Measurements from ENCODE around the gene FNDC3B.

DNA sequence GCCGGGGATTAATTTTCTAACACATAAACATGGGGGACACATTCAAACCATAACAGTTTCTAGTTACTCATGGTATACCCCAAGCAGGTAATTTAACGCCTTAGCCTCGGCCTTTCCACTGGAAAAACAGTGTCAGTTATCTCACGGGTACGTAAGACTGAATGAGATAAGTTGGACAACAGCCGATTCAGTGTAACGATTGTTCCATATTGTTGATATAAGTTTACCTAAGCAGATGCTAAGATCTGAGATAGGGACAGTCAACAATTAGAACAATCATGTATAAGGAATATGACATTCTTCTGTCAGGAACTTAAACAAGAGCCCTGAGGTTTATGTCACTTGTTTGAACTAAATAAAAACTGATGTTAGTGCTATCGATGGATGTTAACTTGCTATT, 278.1 kb downstream of the FNDC3B start:
- TF ChIP-seq OVOL3 (tag by site-specific recombination; IDR thresholded peaks at IDR 0.05) (no peak), GLI4 (tag by site-specific recombination; IDR thresholded peaks at IDR 0.05) (no peak), TCF7L2 (IDR thresholded peaks at IDR 0.05; ENCODE audit: borderline replicate concordance, low read depth, low read length) (no peak), SETDB1 (IDR thresholded peaks at IDR 0.05; ENCODE audit: insufficient read length, low read length) (no peak), GLI2 (tag by site-specific recombination; IDR thresholded peaks at IDR 0.05; ENCODE audit: borderline replicate concordance, low read depth) (no peak), YY1 (tag by site-specific recombination; IDR thresholded peaks at IDR 0.05) (no peak), ZNF239 (tag by site-specific recombination; IDR thresholded peaks at IDR 0.05) (no peak)
- TF ChIP-seq, protein P1, sequence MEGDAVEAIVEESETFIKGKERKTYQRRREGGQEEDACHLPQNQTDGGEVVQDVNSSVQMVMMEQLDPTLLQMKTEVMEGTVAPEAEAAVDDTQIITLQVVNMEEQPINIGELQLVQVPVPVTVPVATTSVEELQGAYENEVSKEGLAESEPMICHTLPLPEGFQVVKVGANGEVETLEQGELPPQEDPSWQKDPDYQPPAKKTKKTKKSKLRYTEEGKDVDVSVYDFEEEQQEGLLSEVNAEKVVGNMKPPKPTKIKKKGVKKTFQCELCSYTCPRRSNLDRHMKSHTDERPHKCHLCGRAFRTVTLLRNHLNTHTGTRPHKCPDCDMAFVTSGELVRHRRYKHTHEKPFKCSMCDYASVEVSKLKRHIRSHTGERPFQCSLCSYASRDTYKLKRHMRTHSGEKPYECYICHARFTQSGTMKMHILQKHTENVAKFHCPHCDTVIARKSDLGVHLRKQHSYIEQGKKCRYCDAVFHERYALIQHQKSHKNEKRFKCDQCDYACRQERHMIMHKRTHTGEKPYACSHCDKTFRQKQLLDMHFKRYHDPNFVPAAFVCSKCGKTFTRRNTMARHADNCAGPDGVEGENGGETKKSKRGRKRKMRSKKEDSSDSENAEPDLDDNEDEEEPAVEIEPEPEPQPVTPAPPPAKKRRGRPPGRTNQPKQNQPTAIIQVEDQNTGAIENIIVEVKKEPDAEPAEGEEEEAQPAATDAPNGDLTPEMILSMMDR (tag by site-specific recombination; IDR thresholded peaks at IDR 0.05) = no peak
- TF ChIP-seq, protein P2, sequence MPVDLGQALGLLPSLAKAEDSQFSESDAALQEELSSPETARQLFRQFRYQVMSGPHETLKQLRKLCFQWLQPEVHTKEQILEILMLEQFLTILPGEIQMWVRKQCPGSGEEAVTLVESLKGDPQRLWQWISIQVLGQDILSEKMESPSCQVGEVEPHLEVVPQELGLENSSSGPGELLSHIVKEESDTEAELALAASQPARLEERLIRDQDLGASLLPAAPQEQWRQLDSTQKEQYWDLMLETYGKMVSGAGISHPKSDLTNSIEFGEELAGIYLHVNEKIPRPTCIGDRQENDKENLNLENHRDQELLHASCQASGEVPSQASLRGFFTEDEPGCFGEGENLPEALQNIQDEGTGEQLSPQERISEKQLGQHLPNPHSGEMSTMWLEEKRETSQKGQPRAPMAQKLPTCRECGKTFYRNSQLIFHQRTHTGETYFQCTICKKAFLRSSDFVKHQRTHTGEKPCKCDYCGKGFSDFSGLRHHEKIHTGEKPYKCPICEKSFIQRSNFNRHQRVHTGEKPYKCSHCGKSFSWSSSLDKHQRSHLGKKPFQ (tag by site-specific recombination; IDR thresholded peaks at IDR 0.05) = no peak
- TF ChIP-seq, protein P3, sequence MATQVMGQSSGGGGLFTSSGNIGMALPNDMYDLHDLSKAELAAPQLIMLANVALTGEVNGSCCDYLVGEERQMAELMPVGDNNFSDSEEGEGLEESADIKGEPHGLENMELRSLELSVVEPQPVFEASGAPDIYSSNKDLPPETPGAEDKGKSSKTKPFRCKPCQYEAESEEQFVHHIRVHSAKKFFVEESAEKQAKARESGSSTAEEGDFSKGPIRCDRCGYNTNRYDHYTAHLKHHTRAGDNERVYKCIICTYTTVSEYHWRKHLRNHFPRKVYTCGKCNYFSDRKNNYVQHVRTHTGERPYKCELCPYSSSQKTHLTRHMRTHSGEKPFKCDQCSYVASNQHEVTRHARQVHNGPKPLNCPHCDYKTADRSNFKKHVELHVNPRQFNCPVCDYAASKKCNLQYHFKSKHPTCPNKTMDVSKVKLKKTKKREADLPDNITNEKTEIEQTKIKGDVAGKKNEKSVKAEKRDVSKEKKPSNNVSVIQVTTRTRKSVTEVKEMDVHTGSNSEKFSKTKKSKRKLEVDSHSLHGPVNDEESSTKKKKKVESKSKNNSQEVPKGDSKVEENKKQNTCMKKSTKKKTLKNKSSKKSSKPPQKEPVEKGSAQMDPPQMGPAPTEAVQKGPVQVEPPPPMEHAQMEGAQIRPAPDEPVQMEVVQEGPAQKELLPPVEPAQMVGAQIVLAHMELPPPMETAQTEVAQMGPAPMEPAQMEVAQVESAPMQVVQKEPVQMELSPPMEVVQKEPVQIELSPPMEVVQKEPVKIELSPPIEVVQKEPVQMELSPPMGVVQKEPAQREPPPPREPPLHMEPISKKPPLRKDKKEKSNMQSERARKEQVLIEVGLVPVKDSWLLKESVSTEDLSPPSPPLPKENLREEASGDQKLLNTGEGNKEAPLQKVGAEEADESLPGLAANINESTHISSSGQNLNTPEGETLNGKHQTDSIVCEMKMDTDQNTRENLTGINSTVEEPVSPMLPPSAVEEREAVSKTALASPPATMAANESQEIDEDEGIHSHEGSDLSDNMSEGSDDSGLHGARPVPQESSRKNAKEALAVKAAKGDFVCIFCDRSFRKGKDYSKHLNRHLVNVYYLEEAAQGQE (tag by site-specific recombination; IDR thresholded peaks at IDR 0.05) = no peak
- TF ChIP-seq, protein P4, sequence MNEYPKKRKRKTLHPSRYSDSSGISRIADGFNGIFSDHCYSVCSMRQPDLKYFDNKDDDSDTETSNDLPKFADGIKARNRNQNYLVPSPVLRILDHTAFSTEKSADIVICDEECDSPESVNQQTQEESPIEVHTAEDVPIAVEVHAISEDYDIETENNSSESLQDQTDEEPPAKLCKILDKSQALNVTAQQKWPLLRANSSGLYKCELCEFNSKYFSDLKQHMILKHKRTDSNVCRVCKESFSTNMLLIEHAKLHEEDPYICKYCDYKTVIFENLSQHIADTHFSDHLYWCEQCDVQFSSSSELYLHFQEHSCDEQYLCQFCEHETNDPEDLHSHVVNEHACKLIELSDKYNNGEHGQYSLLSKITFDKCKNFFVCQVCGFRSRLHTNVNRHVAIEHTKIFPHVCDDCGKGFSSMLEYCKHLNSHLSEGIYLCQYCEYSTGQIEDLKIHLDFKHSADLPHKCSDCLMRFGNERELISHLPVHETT (tag by site-specific recombination; IDR thresholded peaks at IDR 0.05) = no peak
- TF ChIP-seq, protein P5, sequence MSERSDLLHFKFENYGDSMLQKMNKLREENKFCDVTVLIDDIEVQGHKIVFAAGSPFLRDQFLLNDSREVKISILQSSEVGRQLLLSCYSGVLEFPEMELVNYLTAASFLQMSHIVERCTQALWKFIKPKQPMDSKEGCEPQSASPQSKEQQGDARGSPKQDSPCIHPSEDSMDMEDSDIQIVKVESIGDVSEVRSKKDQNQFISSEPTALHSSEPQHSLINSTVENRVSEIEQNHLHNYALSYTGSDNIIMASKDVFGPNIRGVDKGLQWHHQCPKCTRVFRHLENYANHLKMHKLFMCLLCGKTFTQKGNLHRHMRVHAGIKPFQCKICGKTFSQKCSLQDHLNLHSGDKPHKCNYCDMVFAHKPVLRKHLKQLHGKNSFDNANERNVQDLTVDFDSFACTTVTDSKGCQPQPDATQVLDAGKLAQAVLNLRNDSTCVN (tag by site-specific recombination; optimal IDR thresholded peaks at IDR 0.05) = no peak
